Measurements from ENCODE around the gene SERPINF2. TPM values are rescaled to one million over a fixed set of nuclear protein-coding genes. Genes with fewer than 3 reads are reported as not detected.
A peak's percentile ranks its signal among the peaks of the same experiment; 100 is the strongest.

The SERPINF2 gene
- polyA plus RNA-seq, 1 of the 3 experiments (the other 2 are of a cell fraction), result 0.26 TPM

DNA sequence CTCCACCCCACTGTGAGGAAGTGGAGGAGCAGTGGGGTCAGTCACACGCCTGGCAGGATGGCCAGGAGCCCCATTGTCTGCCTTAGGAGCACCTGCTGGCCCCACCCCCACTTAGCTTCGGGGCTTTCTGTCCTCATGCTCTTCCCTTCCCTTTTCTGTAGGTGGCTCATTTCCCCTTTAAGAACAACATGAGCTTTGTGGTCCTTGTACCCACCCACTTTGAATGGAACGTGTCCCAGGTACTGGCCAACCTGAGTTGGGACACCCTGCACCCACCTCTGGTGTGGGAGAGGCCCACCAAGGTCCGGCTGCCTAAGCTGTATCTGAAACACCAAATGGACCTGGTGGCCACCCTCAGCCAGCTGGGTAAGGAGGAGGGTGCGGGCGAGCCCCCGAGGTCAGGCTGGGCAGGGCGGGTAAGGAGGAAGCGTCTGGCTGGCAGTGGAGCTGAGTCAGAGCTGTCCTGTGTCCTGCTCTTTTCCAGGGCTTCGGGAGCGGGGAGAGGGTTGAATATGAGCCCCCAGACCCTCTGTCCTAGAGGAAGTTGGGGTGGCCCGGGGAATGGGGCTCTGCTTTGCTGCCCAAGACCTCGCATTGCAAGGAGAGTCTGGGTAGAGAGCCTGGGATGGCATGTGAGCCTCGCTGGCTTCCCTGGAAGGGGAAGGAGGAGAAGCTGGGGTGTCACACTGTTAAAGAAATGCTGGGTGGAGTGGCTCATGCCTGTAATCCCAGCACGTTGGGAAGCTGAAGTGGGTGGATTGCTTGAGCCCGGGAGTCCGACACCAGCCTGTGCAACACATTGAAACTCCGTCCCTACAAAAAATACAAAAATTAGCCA, 10.0 kb downstream of the SERPINF2 start:
- Histone ChIP-seq H3K36me3 (replicated peaks in 1 of 2; ENCODE audit: control insufficient read depth in 1 of 2, insufficient read depth in 2 of 2, low read length in 1 of 2) (no peaks in the 10 kb centered on the region), H3K27me3 (ENCODE audit: insufficient read depth) (no peaks in the 10 kb centered on the region), H3F3A (replicated peaks; ENCODE audit: insufficient read depth) (no peaks in the 10 kb centered on the region), H3K4me1 (ENCODE audit: control insufficient read depth in 1 of 2, insufficient read depth in 2 of 2, low read depth in 1 of 2, low read length in 1 of 2) (peaks cover 0 to 14% of the 10 kb centered on the region in 2 experiments; a peak in 1 of 4 replicates), H3K9me2 (no peaks in the 10 kb centered on the region), H4K20me1 (ENCODE audit: insufficient read depth) (no peaks in the 10 kb centered on the region), H3K9ac (no peak overlapping the region), H3K27ac (ENCODE audit: low read depth in 2 of 2, low read length in 1 of 2) (no peak overlapping the region), H3K4me2 (peak overlapping the region; percentile 24; the same call in 1 of the 2 replicates), H2AFZ (ENCODE audit: low read depth) (0 out of 2 replicates have a peak overlapping the region, but pooled peaks have one; percentile 56), H3K9me3 (no peaks in the 10 kb centered on the region), H3K79me2 (ENCODE audit: insufficient read depth) (no peaks in the 10 kb centered on the region), H3K4me3 (ENCODE audit: low read depth in 2 of 2, low read length in 1 of 2) (no peak overlapping the region)
- TF ChIP-seq, protein P1, sequence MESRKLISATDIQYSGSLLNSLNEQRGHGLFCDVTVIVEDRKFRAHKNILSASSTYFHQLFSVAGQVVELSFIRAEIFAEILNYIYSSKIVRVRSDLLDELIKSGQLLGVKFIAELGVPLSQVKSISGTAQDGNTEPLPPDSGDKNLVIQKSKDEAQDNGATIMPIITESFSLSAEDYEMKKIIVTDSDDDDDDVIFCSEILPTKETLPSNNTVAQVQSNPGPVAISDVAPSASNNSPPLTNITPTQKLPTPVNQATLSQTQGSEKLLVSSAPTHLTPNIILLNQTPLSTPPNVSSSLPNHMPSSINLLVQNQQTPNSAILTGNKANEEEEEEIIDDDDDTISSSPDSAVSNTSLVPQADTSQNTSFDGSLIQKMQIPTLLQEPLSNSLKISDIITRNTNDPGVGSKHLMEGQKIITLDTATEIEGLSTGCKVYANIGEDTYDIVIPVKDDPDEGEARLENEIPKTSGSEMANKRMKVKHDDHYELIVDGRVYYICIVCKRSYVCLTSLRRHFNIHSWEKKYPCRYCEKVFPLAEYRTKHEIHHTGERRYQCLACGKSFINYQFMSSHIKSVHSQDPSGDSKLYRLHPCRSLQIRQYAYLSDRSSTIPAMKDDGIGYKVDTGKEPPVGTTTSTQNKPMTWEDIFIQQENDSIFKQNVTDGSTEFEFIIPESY (IDR thresholded peaks at IDR 0.05; ENCODE audit: borderline replicate concordance, low read depth), result no peak
- TF ChIP-seq, protein P2, sequence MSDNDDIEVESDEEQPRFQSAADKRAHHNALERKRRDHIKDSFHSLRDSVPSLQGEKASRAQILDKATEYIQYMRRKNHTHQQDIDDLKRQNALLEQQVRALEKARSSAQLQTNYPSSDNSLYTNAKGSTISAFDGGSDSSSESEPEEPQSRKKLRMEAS (IDR thresholded peaks at IDR 0.05; ENCODE audit: low read depth), result no peak
- TF ChIP-seq NFIC (IDR thresholded peaks at IDR 0.05; ENCODE audit: borderline replicate concordance) (no peak), GABPA (IDR thresholded peaks at IDR 0.05; ENCODE audit: low read depth) (no peak), NRF1 (IDR thresholded peaks at IDR 0.05; ENCODE audit: low read depth, low read length) (no peak), USF2 (IDR thresholded peaks at IDR 0.05; ENCODE audit: borderline replicate concordance, low read depth, low read length) (no peak), TCF12 (IDR thresholded peaks at IDR 0.05) (no peak)
- whole genome bisulfite sequencing (ENCODE audit: low lambda C conversion rate), result 59% methylated on average over 18 of the region's 18 CpGs
- DNase-seq, result no peak
- ChIA-PET POLR2A (interaction anchor here (0.6 kb wide), 1 partner anchor 10 kb away, joined by 3 read pairs; no protein-coding TSS in a partner anchor), CTCF (interaction anchor here (1.5 to 1.6 kb wide), 2 partner anchors 10 to 32 kb away, joined by 6 to 7 read pairs; partner anchors contain the start of gene SERPINF1)

- no peak for DNase-seq
- CTCF ChIA-PET, result interaction anchor here (0.6 to 1.2 kb wide), 3 partner anchors 33 to 656 kb away, joined by 3 to 5 read pairs (median 3); no protein-coding TSS in a partner anchor
- TF ChIP-seq FOSL2 (IDR thresholded peaks at IDR 0.05; ENCODE audit: borderline replicate concordance, low read depth) (no peak), POLR2AphosphoS5 (IDR thresholded peaks at IDR 0.05; ENCODE audit: low read depth, low read length) (no peak), FOXM1 (IDR thresholded peaks at IDR 0.05; ENCODE audit: low read depth) (no peak), SMC3 (IDR thresholded peaks at IDR 0.05; ENCODE audit: low read depth, low read length) (no peak), REST (IDR thresholded peaks at IDR 0.05; ENCODE audit: low read depth, low read length) (no peak), FOXJ3 (CRISPR knock-in tag; IDR thresholded peaks at IDR 0.05) (no peak), YY1 (IDR thresholded peaks at IDR 0.05; ENCODE audit: low read depth) (no peak), CHD2 (IDR thresholded peaks at IDR 0.05; ENCODE audit: low read length, partially characterized antibody) (no peak)
- TF ChIP-seq, protein P3, sequence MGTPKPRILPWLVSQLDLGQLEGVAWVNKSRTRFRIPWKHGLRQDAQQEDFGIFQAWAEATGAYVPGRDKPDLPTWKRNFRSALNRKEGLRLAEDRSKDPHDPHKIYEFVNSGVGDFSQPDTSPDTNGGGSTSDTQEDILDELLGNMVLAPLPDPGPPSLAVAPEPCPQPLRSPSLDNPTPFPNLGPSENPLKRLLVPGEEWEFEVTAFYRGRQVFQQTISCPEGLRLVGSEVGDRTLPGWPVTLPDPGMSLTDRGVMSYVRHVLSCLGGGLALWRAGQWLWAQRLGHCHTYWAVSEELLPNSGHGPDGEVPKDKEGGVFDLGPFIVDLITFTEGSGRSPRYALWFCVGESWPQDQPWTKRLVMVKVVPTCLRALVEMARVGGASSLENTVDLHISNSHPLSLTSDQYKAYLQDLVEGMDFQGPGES (IDR thresholded peaks at IDR 0.05; ENCODE audit: low read depth, low read length), result no peak
- TF ChIP-seq, protein P2 (IDR thresholded peaks at IDR 0.05; ENCODE audit: low read depth), result no peak
These were observed 11.2 kb downstream of the SERPINF2 start for GRCh38 chr17:1753767-1754429.

More at GRCh38 chr17:1753767-1754429, 11.2 kb downstream of the SERPINF2 start:
- Histone ChIP-seq H3K79me2 (ENCODE audit: insufficient read depth) (no peaks in the 10 kb centered on the region), H3K9me2 (no peaks in the 10 kb centered on the region), H3K9me3 (no peaks in the 10 kb centered on the region), H3F3A (replicated peaks; ENCODE audit: insufficient read depth) (no peaks in the 10 kb centered on the region), H2AFZ (ENCODE audit: low read depth) (no peak overlapping the region), H3K27ac (ENCODE audit: low read depth in 2 of 2, low read length in 1 of 2) (no peak overlapping the region), H4K20me1 (ENCODE audit: insufficient read depth) (no peaks in the 10 kb centered on the region), H3K4me2 (no peak overlapping the region), H3K27me3 (ENCODE audit: insufficient read depth) (no peaks in the 10 kb centered on the region), H3K4me3 (ENCODE audit: low read depth in 2 of 2, low read length in 1 of 2) (no peak overlapping the region), H3K9ac (no peak overlapping the region), H3K36me3 (replicated peaks in 1 of 2; ENCODE audit: control insufficient read depth in 1 of 2, insufficient read depth in 2 of 2, low read length in 1 of 2) (no peaks in the 10 kb centered on the region), H3K4me1 (ENCODE audit: control insufficient read depth in 1 of 2, insufficient read depth in 2 of 2, low read depth in 1 of 2, low read length in 1 of 2) (peaks cover 0 to 14% of the 10 kb centered on the region in 2 experiments; a peak in 1 of 4 replicates)
- POLR2A ChIA-PET, result interaction anchor here (0.6 to 1.2 kb wide), 2 partner anchors 9 to 10 kb away, joined by 3 to 4 read pairs; no protein-coding TSS in a partner anchor
- WGBS (ENCODE audit: low lambda C conversion rate), result 95% methylated on average over 19 of the region's 23 CpGs
